CD4-positive, CD25-positive, alpha-beta regulatory T cell (primary cell): ENCODE measurements around the gene WBP1. TPM values are rescaled to one million over a fixed set of nuclear protein-coding genes. Genes with fewer than 3 reads are reported as not detected.
"Not testable (repeated sequence)": the region's sequence is repeated elsewhere in the genome, so short reads cannot be mapped to it uniquely, and the experiment has no call there.

Experiments
- ATAC-seq, 2 donors: fragments of 150-1000 bp; cut with Tn5 transposase; one replicate each; pipeline ENCODE4 v1.10.0; 2021; ENCODE audit warnings: low read depth in 2 of 2, moderate number of reproducible peaks in 2 of 2, moderate library complexity in 1 of 2
- DNase-seq, 3 donors: peaks; one replicate each; pipeline versions ENCODE4 v3.0.0 to v3.0.0-alpha.2; 2012 to 2022; ENCODE audit warnings: mixed read lengths in 1 of 3
- H3K27ac ChIP-seq: one replicate; pipeline ENCODE4 v1.7.0; 2013; ENCODE audit warnings: mild to moderate bottlenecking, low read length; ENCODE audit not compliant: insufficient read depth, poor library complexity, severe bottlenecking
- H3K27me3 ChIP-seq: one replicate; pipeline ENCODE4 v1.7.0; 2013; ENCODE audit warnings: low read length; ENCODE audit not compliant: control insufficient read depth, insufficient read depth
- H3K36me3 ChIP-seq: one replicate; pipeline ENCODE4 v1.7.0; 2013; ENCODE audit warnings: mild to moderate bottlenecking, low read length, moderate library complexity; ENCODE audit not compliant: control insufficient read depth, insufficient read depth
- H3K4me1 ChIP-seq: 2 replicates; pipeline ENCODE4 v1.7.0; 2013; ENCODE audit warnings: mild to moderate bottlenecking, low read length; ENCODE audit not compliant: insufficient read depth, control insufficient read depth, poor library complexity, severe bottlenecking
- H3K4me3 ChIP-seq: one replicate; pipeline ENCODE4 v1.7.0; 2013; ENCODE audit warnings: low read depth, mild to moderate bottlenecking, low read length, moderate library complexity
- H3K9me3 ChIP-seq, 2 experiments: 1 replicate in 1 of 2; 2 replicates in 1 of 2; pipeline ENCODE4 v1.7.0; 2013; ENCODE audit warnings: low read length in 2 of 2, mild to moderate bottlenecking in 1 of 2, moderate library complexity in 1 of 2; ENCODE audit not compliant: control insufficient read depth in 2 of 2
- H3K27ac Mint-ChIP-seq, 3 donors: one replicate each; pipeline ENCODE4 v1.8.0; 2020 to 2022; ENCODE audit warnings: mild to moderate bottlenecking in 3 of 3, mixed read lengths in 3 of 3, moderate library complexity in 2 of 3
- H3K27me3 Mint-ChIP-seq: one replicate; pipeline ENCODE4 v1.8.0; 2022; ENCODE audit warnings: mild to moderate bottlenecking, mixed read lengths
- H3K36me3 Mint-ChIP-seq: one replicate; pipeline ENCODE4 v1.8.0; 2020; ENCODE audit warnings: mixed read lengths
- H3K4me1 Mint-ChIP-seq, 4 donors: one replicate each; pipeline ENCODE4 v1.8.0; 2020 to 2022; ENCODE audit warnings: mixed read lengths in 4 of 4, mild to moderate bottlenecking in 1 of 4
- H3K4me3 Mint-ChIP-seq, 4 donors: one replicate each; pipeline ENCODE4 v1.8.0; 2020 to 2022; ENCODE audit warnings: mild to moderate bottlenecking in 4 of 4, mixed read lengths in 4 of 4, moderate library complexity in 3 of 4
- H3K9me3 Mint-ChIP-seq, 7 donors: one replicate each; pipeline ENCODE4 v1.8.0; 2020 to 2022; ENCODE audit warnings: mixed read lengths in 7 of 7, mild to moderate bottlenecking in 3 of 7, moderate library complexity in 2 of 7
- polyA plus RNA-seq, 4 donors: library from polyadenylated mRNA; unstranded; fragments of 300-500 nt; fragmentation: Illumina TruSeq; gene quantifications; one replicate each; pipeline ENCODE4 v1.2.3, GENCODE V29; 2021
- total RNA-seq: library from RNA; stranded (reverse); gene quantifications from one replicate; pipeline ENCODE4 v1.2.3, GENCODE V29; 2022

WBP1 gene
- total and polyA plus RNA-seq, 5 donors from 2014 or later: 33.5 to 79.5 (median 37.8) TPM

DNA sequence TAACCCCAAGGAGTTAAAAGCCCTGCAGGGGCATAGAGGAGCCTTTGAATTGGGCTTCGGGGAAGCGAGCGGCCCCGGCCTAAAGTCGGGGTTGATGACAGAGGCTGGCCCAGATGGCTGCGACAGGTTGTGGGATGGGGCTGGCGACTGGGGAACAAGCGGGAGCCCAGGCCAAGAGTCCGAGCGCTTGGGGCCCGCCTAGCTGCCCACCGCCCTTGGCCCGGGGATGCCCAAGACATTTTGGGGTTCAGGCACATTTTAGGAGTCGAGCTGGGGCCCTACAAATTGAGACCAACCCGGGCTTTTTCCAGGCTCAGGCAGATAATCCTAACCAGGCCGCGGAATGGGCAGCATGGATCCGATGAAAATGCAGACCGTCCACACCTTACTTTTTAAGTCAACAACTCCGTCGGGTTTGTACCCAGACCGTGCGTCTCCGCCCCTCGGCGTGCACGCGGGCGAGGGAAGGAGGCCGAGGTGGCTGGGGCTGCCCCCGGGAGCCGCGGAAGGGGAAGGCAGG, 17.0 kb upstream of the WBP1 start:
- no peak overlapping the region for H3K4me3 ChIP-seq
- H3K4me1 ChIP-seq: peaks cover 20% of the 10 kb centered on the region
- Mint-ChIP-seq H3K9me3 (no peaks in the 10 kb centered on the region), H3K36me3 (no peaks in the 10 kb centered on the region), H3K27ac (no peak overlapping the region), H3K4me3 (peak overlapping the region in 3 of 4 donors; percentile 33 to 57 (median 33)), H3K27me3 (peaks cover 51% of the 10 kb centered on the region), H3K4me1 (peaks cover 0 to 16% (median 3%) of the 10 kb centered on the region in 4 donors)
- H3K9me3 ChIP-seq: no peaks in the 10 kb centered on the region
- H3K36me3 ChIP-seq: no peaks in the 10 kb centered on the region
- no peak overlapping the region for H3K27ac ChIP-seq
- DNase-seq (no peak), ATAC-seq (no peak)
- peaks cover 15% of the 10 kb centered on the region for H3K27me3 ChIP-seq

DNA sequence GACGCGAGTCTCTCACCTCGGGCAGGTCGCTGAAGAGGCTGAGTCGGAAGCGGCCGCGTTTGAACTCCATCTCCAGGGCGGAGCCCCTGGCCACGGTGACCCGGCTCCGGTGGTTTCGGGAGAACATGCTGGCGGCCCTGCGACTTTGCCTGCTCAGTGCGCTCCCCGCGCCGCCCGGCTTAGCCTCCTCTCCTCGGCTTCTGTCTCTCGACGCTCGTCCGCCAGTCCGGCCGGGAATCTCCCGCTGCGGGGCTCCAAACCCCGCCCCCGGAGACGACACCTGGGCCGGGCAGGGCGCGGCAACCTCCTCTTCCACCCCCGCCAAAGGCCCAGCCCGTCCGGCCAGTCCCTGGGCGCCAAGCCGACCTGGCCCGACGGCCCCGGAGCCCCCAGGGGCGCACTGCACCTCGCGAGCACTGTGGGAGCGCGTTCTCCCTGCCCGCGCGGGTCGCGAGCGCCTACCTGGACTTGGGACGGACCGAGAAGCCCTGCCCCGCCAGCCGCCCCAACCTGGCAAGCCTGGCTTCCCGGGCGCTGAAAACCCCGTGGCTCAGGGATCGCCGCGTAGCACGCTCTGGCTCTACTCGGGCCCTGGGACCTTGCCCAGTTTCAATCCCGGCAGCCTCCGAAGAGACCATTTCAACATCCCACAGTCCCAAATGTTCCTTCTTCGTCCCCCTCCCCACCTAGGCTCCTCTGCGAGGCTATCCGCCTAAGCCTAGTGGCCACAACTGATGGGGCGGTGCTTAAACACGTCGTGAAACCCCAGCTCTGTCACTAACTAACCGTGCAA, 16.4 kb upstream of the WBP1 start, which contains the start of gene RTKN:
Gene RTKN, minus strand, starts transcription at position 248 of the 793 bp plus-strand sequence. Its CDS starts 121 bp downstream, at position 127.
- H3K27ac Mint-ChIP-seq: peak within 1 kb of the TSS in 1 of 3 donors; percentile 59
- H3K4me3 Mint-ChIP-seq: peak within 1 kb of the TSS in 3 of 4 donors; percentile 50 to 80 (median 66)
- H3K4me1 Mint-ChIP-seq: peaks cover 0 to 16% (median 3%) of the 10 kb centered on the region in 4 donors
- Histone ChIP-seq H3K4me1 (peaks cover 20% of the 10 kb centered on the region), H3K9me3 (no peaks in the 10 kb centered on the region), H3K27me3 (peaks cover 15% of the 10 kb centered on the region), H3K36me3 (no peaks in the 10 kb centered on the region), H3K4me3 (no peak within 1 kb of the TSS), H3K27ac (no peak within 1 kb of the TSS)
- no peaks in the 10 kb centered on the region for H3K36me3 Mint-ChIP-seq
- peak in 1 of 3 donors; percentile 48 for DNase-seq
- H3K27me3 Mint-ChIP-seq: peaks cover 51% of the 10 kb centered on the region
- H3K9me3 Mint-ChIP-seq: no peaks in the 10 kb centered on the region
- ATAC-seq: peak; percentile 22 to 41

- ATAC-seq, H3K36me3 Mint-ChIP-seq, H3K9me3 Mint-ChIP-seq, H3K27ac ChIP-seq, H3K4me3 ChIP-seq, H3K9me3 ChIP-seq, DNase-seq, H3K36me3 ChIP-seq: not testable (repeated sequence)
- peaks cover 20% of the 10 kb centered on the region for H3K4me1 ChIP-seq
- Mint-ChIP-seq H3K27ac (peak overlapping the region in 1 of 3 donors; percentile 59), H3K4me1 (peaks cover 0 to 16% (median 3%) of the 10 kb centered on the region in 4 donors), H3K4me3 (peak overlapping the region in 3 of 4 donors; percentile 50 to 80 (median 66)), H3K27me3 (peaks cover 55% of the 10 kb centered on the region)
- peaks cover 15% of the 10 kb centered on the region for H3K27me3 ChIP-seq
These were observed 15.5 kb upstream of the WBP1 start for GRCh38 chr2:74442483-74443297.

GRCh38 chr2:74444498-74445318, 13.5 kb upstream of the WBP1 start:
- Histone ChIP-seq H3K9me3 (no peaks in the 10 kb centered on the region), H3K4me3 (no peak overlapping the region), H3K4me1 (peaks cover 20% of the 10 kb centered on the region), H3K36me3 (no peaks in the 10 kb centered on the region), H3K27ac (no peak overlapping the region), H3K27me3 (peaks cover 11% of the 10 kb centered on the region)
- no peak for ATAC-seq
- H3K27ac Mint-ChIP-seq: no peak overlapping the region
- H3K4me1 Mint-ChIP-seq: peaks cover 0 to 16% (median 3%) of the 10 kb centered on the region in 4 donors
- no peaks in the 10 kb centered on the region for H3K36me3 Mint-ChIP-seq
- peaks cover 0 to 3% (median 0%) of the 10 kb centered on the region in 7 donors for H3K9me3 Mint-ChIP-seq
- H3K27me3 Mint-ChIP-seq: peaks cover 52% of the 10 kb centered on the region
- H3K4me3 Mint-ChIP-seq: no peak overlapping the region
- no peak for DNase-seq

DNA sequence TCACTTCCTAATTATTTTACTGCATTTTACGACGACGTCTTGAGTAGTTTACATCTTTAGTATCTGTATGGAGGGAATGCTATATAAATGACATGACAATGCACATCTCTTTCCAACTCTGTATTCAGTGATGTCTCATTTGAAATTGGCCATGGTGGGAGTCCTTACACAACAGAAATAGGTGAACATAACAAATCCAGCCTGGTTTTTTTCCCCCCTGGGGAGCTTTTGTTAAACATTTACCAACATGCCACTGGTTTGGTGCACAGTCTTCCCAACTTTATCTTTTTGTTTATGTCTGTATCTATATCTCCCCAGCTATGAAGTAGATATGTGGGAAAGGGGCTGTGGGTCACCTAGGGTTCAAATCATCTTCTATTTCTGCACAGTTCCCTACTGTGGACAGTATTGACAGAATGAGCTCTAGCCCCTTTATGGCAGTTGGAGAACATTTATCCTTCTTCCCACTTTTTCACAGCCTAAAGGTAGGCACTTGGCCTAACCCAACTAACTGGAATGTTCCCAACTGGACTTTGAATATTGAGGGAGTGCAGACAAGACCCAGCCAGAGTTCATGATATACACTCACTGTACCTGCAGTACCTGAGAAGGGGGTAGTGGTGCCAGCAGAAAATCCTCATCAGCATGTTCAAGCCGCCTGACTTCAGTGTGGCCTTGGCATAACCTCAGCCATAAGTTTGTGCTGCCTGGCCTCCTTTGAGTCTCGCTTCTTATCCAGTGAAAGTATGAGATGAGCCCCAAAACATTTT, 10.8 kb upstream of the WBP1 start:
- Mint-ChIP-seq H3K27ac (no peak overlapping the region), H3K27me3 (peaks cover 39% of the 10 kb centered on the region), H3K36me3 (no peaks in the 10 kb centered on the region), H3K4me3 (no peak overlapping the region), H3K4me1 (peaks cover 1 to 4% (median 3%) of the 10 kb centered on the region in 4 donors), H3K9me3 (peaks cover 0 to 3% (median 0%) of the 10 kb centered on the region in 7 donors)
- H3K36me3 ChIP-seq: no peaks in the 10 kb centered on the region
- peaks cover 3% of the 10 kb centered on the region for H3K4me1 ChIP-seq
- no peak overlapping the region for H3K27ac ChIP-seq
- H3K4me3 ChIP-seq: no peak overlapping the region
- H3K27me3 ChIP-seq: peaks cover 3% of the 10 kb centered on the region
- ATAC-seq: no peak
- H3K9me3 ChIP-seq: no peaks in the 10 kb centered on the region
- no peak for DNase-seq

- no peak overlapping the region for H3K27ac ChIP-seq
- peak overlapping the region in 1 of 4 donors; percentile 50 for H3K4me3 Mint-ChIP-seq
- H3K27ac Mint-ChIP-seq: no peak overlapping the region
- no peaks in the 10 kb centered on the region for H3K36me3 Mint-ChIP-seq
- H3K4me1 ChIP-seq: peaks cover 9% of the 10 kb centered on the region
- ATAC-seq (no peak), DNase-seq (no peak)
- no peaks in the 10 kb centered on the region for H3K36me3 ChIP-seq
- H3K27me3 Mint-ChIP-seq: peaks cover 33% of the 10 kb centered on the region
- peaks cover 5 to 15% (median 10%) of the 10 kb centered on the region in 4 donors for H3K4me1 Mint-ChIP-seq
- H3K4me3 ChIP-seq: no peak overlapping the region
- H3K9me3 ChIP-seq: no peaks in the 10 kb centered on the region
- peaks cover 0 to 3% (median 0%) of the 10 kb centered on the region in 7 donors for H3K9me3 Mint-ChIP-seq
- peaks cover 2% of the 10 kb centered on the region for H3K27me3 ChIP-seq
These were observed 9.5 kb upstream of the WBP1 start for GRCh38 chr2:74448771-74449170.
